Esophagus squamous epithelium (tissue), 5 donors: Measurements from ENCODE around the gene SHISAL1. TPM values are rescaled to one million over a fixed set of nuclear protein-coding genes. Genes with fewer than 3 reads are reported as not detected.

Experiments
- DNase-seq: peaks from one replicate; lab custom pipeline; 2025; lab: John Stamatoyannopoulos, UW
- H3K27ac ChIP-seq, 4 donors: fragments of 200-600 bp; sonication (generic); one replicate each; pipeline ENCODE4 v1.5.1; 2016 to 2019; ENCODE audit warnings: mild to moderate bottlenecking in 1 of 4
- H3K27me3 ChIP-seq, 4 donors: fragments of 200-600 bp; sonication (generic); 1 replicate in 3 of 4; 2 replicates in 1 of 4; pipeline versions ENCODE4 v1.5.1 to v1.6.0; 2017 to 2021; ENCODE audit warnings: antibody characterized with exemption in 1 of 4
- H3K36me3 ChIP-seq, 3 donors: fragments of 200-600 bp; sonication (generic); one replicate each; pipeline ENCODE4 v1.5.1; 2016 to 2019
- H3K4me1 ChIP-seq, 3 donors: fragments of 200-600 bp; sonication (generic); one replicate each; pipeline ENCODE4 v1.5.1; 2017 to 2019
- H3K4me3 ChIP-seq, 4 donors: fragments of 200-600 bp; sonication (generic); 1 replicate in 3 of 4; 2 replicates in 1 of 4; pipeline ENCODE4 v1.5.1; 2016 to 2019; ENCODE audit warnings: mild to moderate bottlenecking in 2 of 4, moderate library complexity in 1 of 4
- H3K9me3 ChIP-seq, 3 donors: fragments of 200-600 bp; sonication (generic); one replicate each; pipeline ENCODE4 v1.5.1; 2016 to 2019
- POLR2A ChIP-seq, 4 donors: fragments of 450-650 bp; IDR thresholded peaks; one replicate each; pipeline ENCODE4 v1.6.1; 2017; ENCODE audit warnings: antibody characterized with exemption in 4 of 4, mild to moderate bottlenecking in 4 of 4, moderate library complexity in 3 of 4
- WGBS, 2 donors: methylation state at CpG; one replicate each; pipeline ENCODE4 v1.1.5; 2018; 5-methylcytosine and 5-hydroxymethylcytosine counted together
- intact Hi-C: fragments of 100-400 bp; cut with DNase I; formaldehyde crosslinking; loops from one replicate; pipeline ENCODE4 v1.15.0; 2022
- total RNA-seq, 4 donors: library from RNA; depleted of rRNA; stranded (reverse); fragments of >200 nt; gene quantifications; one replicate each; pipeline ENCODE4 v1.1.0, GENCODE V29; 2016
- TF ChIP-seq, protein P1 (sequence below), 6 experiments: fragments of 450-650 bp in 4 of 6; fragments of 200-600 bp in 2 of 6; sonication (generic) in 2 of 6; IDR thresholded peaks; one replicate each; pipeline ENCODE4 v1.5.1; 2016 to 2019; ENCODE audit warnings: antibody characterized with exemption in 6 of 6, mild to moderate bottlenecking in 4 of 6, moderate library complexity in 4 of 6
- donor health status: DM: yes; HTN: yes; CAD: no.

SHISAL1 gene
- total RNA-seq, 4 donors from 2014 or later: 0.08 to 1.3 (median 0.31) TPM

DNA sequence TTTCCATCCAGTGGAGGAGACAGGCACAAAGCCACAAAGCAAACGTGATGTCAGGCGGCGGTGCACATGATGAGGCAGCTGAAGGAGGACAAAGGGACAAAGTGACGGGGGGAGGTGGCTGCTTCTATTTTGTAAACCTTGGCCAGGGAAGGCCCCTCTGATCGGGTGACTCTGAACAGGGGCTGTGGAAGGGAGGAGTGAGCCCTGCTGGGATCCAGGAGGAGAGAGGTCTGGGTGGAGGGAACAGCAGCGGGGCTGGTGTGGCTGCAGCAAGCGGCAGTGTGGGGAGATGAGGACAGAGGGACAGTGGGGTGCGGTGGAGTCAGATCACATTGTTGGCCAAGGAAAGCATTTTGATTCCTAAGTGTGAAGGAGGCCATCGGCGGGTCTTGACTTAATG lies 36.7 kb downstream of the SHISAL1 start:
- no peak for DNase-seq
- H3K27ac ChIP-seq: no peak overlapping the region
- H3K4me1 ChIP-seq: no peaks in the 10 kb centered on the region
- intact Hi-C loops: no loop called here
- peaks cover 0 to 54% (median 0%) of the 10 kb centered on the region in 4 donors for H3K27me3 ChIP-seq
- H3K4me3 ChIP-seq: no peak overlapping the region
- WGBS, 2 donors: 78 to 81% methylated on average over 10 of the region's 10 CpGs
- TF ChIP-seq, protein P1, sequence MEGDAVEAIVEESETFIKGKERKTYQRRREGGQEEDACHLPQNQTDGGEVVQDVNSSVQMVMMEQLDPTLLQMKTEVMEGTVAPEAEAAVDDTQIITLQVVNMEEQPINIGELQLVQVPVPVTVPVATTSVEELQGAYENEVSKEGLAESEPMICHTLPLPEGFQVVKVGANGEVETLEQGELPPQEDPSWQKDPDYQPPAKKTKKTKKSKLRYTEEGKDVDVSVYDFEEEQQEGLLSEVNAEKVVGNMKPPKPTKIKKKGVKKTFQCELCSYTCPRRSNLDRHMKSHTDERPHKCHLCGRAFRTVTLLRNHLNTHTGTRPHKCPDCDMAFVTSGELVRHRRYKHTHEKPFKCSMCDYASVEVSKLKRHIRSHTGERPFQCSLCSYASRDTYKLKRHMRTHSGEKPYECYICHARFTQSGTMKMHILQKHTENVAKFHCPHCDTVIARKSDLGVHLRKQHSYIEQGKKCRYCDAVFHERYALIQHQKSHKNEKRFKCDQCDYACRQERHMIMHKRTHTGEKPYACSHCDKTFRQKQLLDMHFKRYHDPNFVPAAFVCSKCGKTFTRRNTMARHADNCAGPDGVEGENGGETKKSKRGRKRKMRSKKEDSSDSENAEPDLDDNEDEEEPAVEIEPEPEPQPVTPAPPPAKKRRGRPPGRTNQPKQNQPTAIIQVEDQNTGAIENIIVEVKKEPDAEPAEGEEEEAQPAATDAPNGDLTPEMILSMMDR (IDR thresholded peaks at IDR 0.05): no peak
- no peak for TF ChIP-seq POLR2A (IDR thresholded peaks at IDR 0.05)
- H3K9me3 ChIP-seq: no peaks in the 10 kb centered on the region
- no peaks in the 10 kb centered on the region for H3K36me3 ChIP-seq

DNA sequence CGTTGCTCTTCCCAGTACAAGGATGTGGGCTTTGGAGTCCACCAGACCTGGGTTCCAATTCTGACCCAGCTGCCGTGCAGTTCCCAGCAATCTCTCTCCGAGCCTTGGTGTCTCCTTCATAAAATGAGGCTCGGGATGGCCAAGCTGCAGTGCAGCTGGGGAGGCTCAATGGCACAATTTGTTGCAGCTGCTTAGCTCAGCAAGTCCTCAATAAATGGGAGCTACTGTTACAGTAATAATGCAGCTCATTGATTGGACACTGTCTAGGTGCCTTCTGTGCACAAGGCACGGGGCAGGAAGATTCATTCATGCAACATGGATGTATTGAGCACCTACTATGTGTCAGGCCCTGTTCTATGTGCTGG lies 37.1 kb downstream of the SHISAL1 start:
- TF ChIP-seq, protein P1 (IDR thresholded peaks at IDR 0.05): no peak
- no peak for TF ChIP-seq POLR2A (IDR thresholded peaks at IDR 0.05)
- Histone ChIP-seq H3K27ac (no peak overlapping the region), H3K36me3 (no peaks in the 10 kb centered on the region), H3K27me3 (peaks cover 0 to 50% (median 0%) of the 10 kb centered on the region in 4 donors), H3K4me1 (no peaks in the 10 kb centered on the region), H3K9me3 (no peaks in the 10 kb centered on the region), H3K4me3 (no peak overlapping the region)
- no peak for DNase-seq
- intact Hi-C loops: no loop called here
- WGBS, 2 donors: 50 to 74% methylated on average over 1 to 4 of the region's 5 CpGs

DNA sequence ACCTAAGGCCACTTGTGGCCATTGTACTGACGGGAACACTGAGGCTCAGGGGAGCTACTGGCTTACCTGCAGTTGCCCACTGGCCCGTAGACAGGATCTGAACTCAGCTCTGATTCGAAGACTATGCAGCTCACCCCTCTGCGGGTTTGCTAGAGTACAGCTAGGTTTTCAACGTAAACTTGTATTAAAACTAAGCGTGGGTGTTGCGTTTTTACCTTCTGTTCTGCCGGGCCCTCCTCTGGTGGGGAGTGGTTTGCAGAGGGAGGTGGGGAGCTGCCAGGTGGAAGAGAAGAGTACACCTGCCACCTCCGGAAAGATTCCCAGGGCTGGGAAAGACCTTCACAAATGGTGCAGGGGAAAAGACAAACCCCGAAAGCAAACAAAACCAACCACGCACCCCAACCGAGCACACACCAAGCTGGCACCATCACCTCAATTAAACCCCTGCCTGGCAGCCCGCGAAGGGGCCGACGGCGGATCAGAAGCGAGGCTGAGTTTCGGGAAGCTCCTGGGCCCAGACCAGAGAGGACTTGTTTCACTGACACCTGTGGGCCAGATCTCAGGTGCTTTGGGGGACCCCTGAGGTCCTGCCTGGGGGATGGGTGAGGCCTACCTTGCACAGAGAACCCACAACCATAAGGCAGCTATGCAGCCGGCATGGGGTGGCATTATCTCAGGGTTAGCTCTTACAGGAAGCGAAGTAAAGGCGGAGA lies 37.7 kb downstream of the SHISAL1 start:
- Histone ChIP-seq H3K4me1 (no peaks in the 10 kb centered on the region), H3K27ac (no peak overlapping the region), H3K4me3 (no peak overlapping the region), H3K36me3 (no peaks in the 10 kb centered on the region), H3K9me3 (no peaks in the 10 kb centered on the region), H3K27me3 (peaks cover 0 to 44% (median 0%) of the 10 kb centered on the region in 4 donors)
- WGBS, 2 donors: 91 to 98% methylated on average over 9 to 19 of the region's 22 CpGs
- intact Hi-C loops: no loop called here
- no peak for DNase-seq
- no peak for TF ChIP-seq POLR2A (IDR thresholded peaks at IDR 0.05)

DNA sequence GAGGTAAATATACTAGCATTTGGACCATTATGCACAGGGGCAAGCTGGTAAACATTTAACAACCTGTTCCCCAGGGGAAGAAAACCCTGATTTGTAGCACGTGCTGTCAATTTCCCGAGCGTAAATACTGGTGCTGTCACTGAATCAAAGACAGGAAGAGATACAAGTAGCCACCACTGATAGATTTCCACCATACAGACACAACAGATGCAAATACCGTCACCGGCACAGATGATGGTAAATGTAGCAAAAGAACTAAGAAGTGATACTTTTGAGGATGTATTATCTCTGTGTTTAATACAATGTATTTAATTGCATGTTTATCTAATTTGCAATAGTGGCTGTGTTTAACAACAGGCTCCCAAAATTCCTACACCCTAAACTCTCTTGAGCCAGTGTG lies 39.6 kb downstream of the SHISAL1 start:
- Histone ChIP-seq H3K27ac (no peak overlapping the region), H3K4me1 (no peaks in the 10 kb centered on the region), H3K27me3 (peaks cover 0 to 31% (median 0%) of the 10 kb centered on the region in 4 donors), H3K9me3 (no peaks in the 10 kb centered on the region), H3K4me3 (no peak overlapping the region), H3K36me3 (no peaks in the 10 kb centered on the region)
- 69 to 76% methylated on average over 5 of the region's 5 CpGs for WGBS, 2 donors
- intact Hi-C loops: no loop called here
- no peak for TF ChIP-seq POLR2A (IDR thresholded peaks at IDR 0.05)
- TF ChIP-seq, protein P1 (IDR thresholded peaks at IDR 0.05): no peak
- no peak for DNase-seq

DNA sequence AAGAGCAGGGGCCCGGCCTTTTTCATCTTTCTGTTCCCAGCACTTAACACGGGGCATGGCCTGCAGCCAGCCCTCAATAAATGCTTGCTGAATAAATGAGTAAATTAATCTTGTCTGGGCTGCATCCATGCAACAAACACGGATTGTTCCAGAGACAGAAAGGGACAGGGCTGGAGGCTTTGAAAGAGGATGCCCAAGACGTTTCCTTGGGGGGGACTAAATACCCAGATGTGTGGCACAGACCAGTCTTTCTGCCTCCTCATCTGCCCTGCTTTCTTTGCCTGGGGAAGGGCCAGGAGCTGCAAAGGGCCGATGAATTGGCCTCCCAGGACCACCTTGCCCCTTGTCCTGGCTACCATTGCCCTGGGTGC lies 40.4 kb downstream of the SHISAL1 start:
- no peaks in the 10 kb centered on the region for H3K36me3 ChIP-seq
- H3K27ac ChIP-seq: no peak overlapping the region
- intact Hi-C loops: no loop called here
- peaks cover 0 to 38% (median 0%) of the 10 kb centered on the region in 4 donors for H3K27me3 ChIP-seq
- no peak overlapping the region for H3K4me3 ChIP-seq
- no peaks in the 10 kb centered on the region for H3K4me1 ChIP-seq
- no peak for TF ChIP-seq POLR2A (IDR thresholded peaks at IDR 0.05)
- TF ChIP-seq, protein P1 (IDR thresholded peaks at IDR 0.05): no peak
- no peaks in the 10 kb centered on the region for H3K9me3 ChIP-seq
- 23 to 36% methylated on average over 5 of the region's 5 CpGs for WGBS, 2 donors
- no peak for DNase-seq
